Left ventricle myocardium inferior (tissue), 1 donor: ENCODE results near the gene NAV2. TPM values are rescaled to one million over a fixed set of nuclear protein-coding genes. Genes with fewer than 3 reads are reported as not detected.

Experiments
- DNase-seq: peaks from one replicate; pipeline ENCODE4 v3.0.0-alpha.2; 2020
- H3K27ac ChIP-seq: fragments of 200-600 bp; replicated peaks from 2 replicates; pipeline ENCODE4 v1.8.0; 2021
- H3K27me3 ChIP-seq: fragments of 200-600 bp; 2 replicates; pipeline ENCODE4 v1.8.0; 2021; ENCODE audit warnings: low read depth
- H3K36me3 ChIP-seq: fragments of 200-600 bp; 2 replicates; pipeline ENCODE4 v1.8.0; 2021
- H3K4me1 ChIP-seq: fragments of 200-600 bp; 2 replicates; pipeline ENCODE4 v1.8.0; 2021
- H3K4me3 ChIP-seq: fragments of 200-600 bp; 2 replicates; pipeline ENCODE4 v1.8.0; 2021; ENCODE audit warnings: mild to moderate bottlenecking, moderate library complexity
- H3K9me3 ChIP-seq: fragments of 200-600 bp; replicated peaks from 2 replicates; pipeline ENCODE4 v1.8.0; 2021
- CTCF ChIP-seq: fragments of 200-600 bp; IDR thresholded peaks from 2 replicates; pipeline ENCODE4 v1.8.0; 2021; ENCODE audit warnings: antibody characterized with exemption, mild to moderate bottlenecking, borderline replicate concordance
- intact Hi-C: fragments of 100-400 bp; cut with micrococcal nuclease; formaldehyde crosslinking; loops from one replicate; pipeline ENCODE4 v1.11.0; 2022
- total RNA-seq: library from RNA; stranded (reverse); fragmentation: NEBNext Ultra II Directional; extraction: Animal tissue kit (Norgen Biotek cat#: 25700); gene quantifications from one replicate; pipeline ENCODE4 v1.2.1, GENCODE V29; 2021
- donor health status: DM: no; HTN: yes; CAD: no; lungs with severe emphysema.

NAV2 gene
- total RNA-seq, 1 donor from 2014 or later, result 14.3 TPM

GRCh38 chr11:20154381-20154780, 441.7 kb downstream of the NAV2 start:
- Histone ChIP-seq H3K4me1 (peaks cover 17% of the 10 kb centered on the region), H3K27ac (no peak overlapping the region), H3K9me3 (no peaks in the 10 kb centered on the region), H3K4me3 (no peak overlapping the region), H3K27me3 (peaks cover 96% of the 10 kb centered on the region), H3K36me3 (no peaks in the 10 kb centered on the region)
- no peak for DNase-seq
- intact Hi-C loops, result no loop called here
- no peak for TF ChIP-seq CTCF

- Histone ChIP-seq H3K27ac (no peak overlapping the region), H3K4me3 (peak overlapping the region; percentile 52), H3K27me3 (peaks cover 99% of the 10 kb centered on the region), H3K4me1 (peaks cover 17% of the 10 kb centered on the region), H3K36me3 (no peaks in the 10 kb centered on the region), H3K9me3 (no peaks in the 10 kb centered on the region)
- TF ChIP-seq CTCF, result no peak
- DNase-seq, result no peak
- intact Hi-C loops, result no loop called here
Measured at GRCh38 chr11:20155683-20156279, 443.1 kb downstream of the NAV2 start.

- no peak overlapping the region for H3K27ac ChIP-seq
- peaks cover 100% of the 10 kb centered on the region for H3K27me3 ChIP-seq
- no peak for DNase-seq
- no peak for TF ChIP-seq CTCF
- H3K4me1 ChIP-seq, result peaks cover 17% of the 10 kb centered on the region
- H3K4me3 ChIP-seq, result peak overlapping the region; percentile 52
- H3K36me3 ChIP-seq, result no peaks in the 10 kb centered on the region
- intact Hi-C loops, result no loop called here
- H3K9me3 ChIP-seq, result no peaks in the 10 kb centered on the region
Measured at GRCh38 chr11:20156280-20156875, 443.7 kb downstream of the NAV2 start.

GRCh38 chr11:20156876-20157613, 444.4 kb downstream of the NAV2 start:
- H3K27me3 ChIP-seq, result peaks cover 100% of the 10 kb centered on the region
- no peak for DNase-seq
- intact Hi-C loops, result no loop called here
- no peaks in the 10 kb centered on the region for H3K36me3 ChIP-seq
- H3K27ac ChIP-seq, result no peak overlapping the region
- TF ChIP-seq CTCF, result no peak
- peak overlapping the region; percentile 52 for H3K4me3 ChIP-seq
- peaks cover 17% of the 10 kb centered on the region for H3K4me1 ChIP-seq
- no peaks in the 10 kb centered on the region for H3K9me3 ChIP-seq

GRCh38 chr11:20157728-20158127, 445.1 kb downstream of the NAV2 start:
- H3K4me3 ChIP-seq, result no peak overlapping the region

More at GRCh38 chr11:20157728-20158127, 445.1 kb downstream of the NAV2 start:
- Histone ChIP-seq H3K9me3 (no peaks in the 10 kb centered on the region), H3K27ac (no peak overlapping the region), H3K27me3 (peaks cover 100% of the 10 kb centered on the region), H3K36me3 (no peaks in the 10 kb centered on the region), H3K4me1 (peaks cover 20% of the 10 kb centered on the region)
- TF ChIP-seq CTCF, result no peak
- no peak for DNase-seq
- intact Hi-C loops, result no loop called here
